SK-N-SH (cell line): ENCODE measurements around the gene WDHD1. TPM values are rescaled to one million over a fixed set of nuclear protein-coding genes. Genes with fewer than 3 reads are reported as not detected.

ENCODE experiments used
- CTCF ChIA-PET: fragments of 300-600, 350-600 bp; formaldehyde crosslinking; extraction: SDS; loops from one replicate; lab custom pipeline; 2021; lab: Yijun Ruan, JAX
- POLR2A ChIA-PET: fragments of 350-600 bp; sonication (Branson Sonifier 250); formaldehyde crosslinking; extraction: SDS; loops from one replicate; lab custom pipeline; 2020; ENCODE audit warnings: antibody characterized with exemption, inconsistent platforms; lab: Yijun Ruan, JAX
- DNase-seq: peaks from one replicate; pipeline ENCODE4 v3.0.0; 2012
- H2AFZ ChIP-seq: fragments of 200-600 bp; sonication (generic); 2 replicates; pipeline ENCODE4 v1.8.1; 2016; ENCODE audit warnings: antibody characterized with exemption, mild to moderate bottlenecking, low read depth
- H3F3A ChIP-seq: fragments of 200-600 bp; sonication (generic); replicated peaks from 2 replicates; pipeline ENCODE3; 2016; ENCODE audit warnings: antibody characterized with exemption, mild to moderate bottlenecking; ENCODE audit not compliant: insufficient read depth
- H3K27ac ChIP-seq, 2 experiments: fragments of 200-500 bp in 1 of 2; fragments of 200-600 bp in 1 of 2; sonication (Bioruptor generic) in 1 of 2; sonication (generic), shearing (Covaris generic) in 1 of 2; 2 replicates each; pipeline versions ENCODE4 v1.5.1 to v1.6.1; 2014 to 2016; ENCODE audit warnings: low read depth in 2 of 2, inconsistent platforms in 1 of 2, low read length in 1 of 2, mild to moderate bottlenecking in 1 of 2, mixed read lengths in 1 of 2
- H3K27me3 ChIP-seq: fragments of 200-600 bp; sonication (generic), shearing (Covaris generic); 2 replicates; pipeline ENCODE4 v1.6.1; 2016; ENCODE audit warnings: mixed run types; ENCODE audit not compliant: insufficient read depth
- H3K36me3 ChIP-seq, 2 experiments: fragments of 200-500 bp in 1 of 2; fragments of 200-600 bp in 1 of 2; sonication (Bioruptor generic) in 1 of 2; sonication (generic) in 1 of 2; replicated peaks in 1 of 2; 2 replicates each; pipeline versions ENCODE3 to v1.5.1; 2014 to 2016; ENCODE audit warnings: low read length in 1 of 2, mild to moderate bottlenecking in 1 of 2; ENCODE audit not compliant: insufficient read depth in 2 of 2, control insufficient read depth in 1 of 2
- H3K4me1 ChIP-seq, 2 experiments: fragments of 200-500 bp in 1 of 2; fragments of 200-600 bp in 1 of 2; sonication (Bioruptor generic) in 1 of 2; sonication (generic), shearing (Covaris generic) in 1 of 2; 2 replicates each; pipeline versions ENCODE4 v1.5.1 to v1.6.1; 2014 to 2016; ENCODE audit warnings: low read depth in 1 of 2, low read length in 1 of 2, mixed run types in 1 of 2; ENCODE audit not compliant: insufficient read depth in 2 of 2, control insufficient read depth in 1 of 2
- H3K4me2 ChIP-seq: fragments of 200-600 bp; sonication (generic), shearing (Covaris generic); 2 replicates; pipeline ENCODE4 v1.6.1; 2017; ENCODE audit warnings: mixed run types
- H3K4me3 ChIP-seq, 2 experiments: fragments of 200-500 bp in 1 of 2; fragments of 200-600 bp in 1 of 2; sonication (Bioruptor generic) in 1 of 2; sonication (generic), shearing (Covaris generic) in 1 of 2; 2 replicates each; pipeline versions ENCODE4 v1.5.1 to v1.8.1; 2014 to 2016; ENCODE audit warnings: low read depth in 2 of 2, inconsistent platforms in 1 of 2, low read length in 1 of 2, mild to moderate bottlenecking in 1 of 2, mixed read lengths in 1 of 2, moderate library complexity in 1 of 2
- H3K79me2 ChIP-seq: fragments of 200-600 bp; sonication (generic); 2 replicates; pipeline ENCODE4 v1.8.1; 2017; ENCODE audit warnings: mild to moderate bottlenecking; ENCODE audit not compliant: insufficient read depth
- H3K9ac ChIP-seq: fragments of 200-600 bp; sonication (generic); 2 replicates; pipeline ENCODE4 v1.6.1; 2017; ENCODE audit warnings: mixed run types
- H3K9me2 ChIP-seq: fragments of 200-600 bp; sonication (generic); 2 replicates; pipeline ENCODE4 v1.6.1; 2017; ENCODE audit warnings: mixed run types
- H3K9me3 ChIP-seq: fragments of 200-600 bp; sonication (generic); 2 replicates; pipeline ENCODE4 v1.6.1; 2017; ENCODE audit warnings: mixed run types, mild to moderate bottlenecking, moderate library complexity
- H4K20me1 ChIP-seq: fragments of 200-600 bp; sonication (generic); 2 replicates; pipeline ENCODE4 v1.6.1; 2017; ENCODE audit warnings: mild to moderate bottlenecking, mixed run types; ENCODE audit not compliant: insufficient read depth
- EP300 ChIP-seq, 2 experiments: IDR thresholded peaks; 2 replicates each; pipeline versions ENCODE4 v1.4.0 to v1.6.1; 2012; ENCODE audit warnings: borderline replicate concordance in 1 of 2, low read depth in 1 of 2, low read length in 1 of 2
- FOSL2 ChIP-seq: IDR thresholded peaks from 2 replicates; pipeline ENCODE4 v1.4.0; 2012; ENCODE audit warnings: low read depth, mild to moderate bottlenecking, moderate library complexity, borderline replicate concordance
- GABPA ChIP-seq: IDR thresholded peaks from 2 replicates; pipeline ENCODE4 v1.4.0; 2012; ENCODE audit warnings: low read depth, mild to moderate bottlenecking
- SMC3 ChIP-seq: IDR thresholded peaks from 2 replicates; pipeline ENCODE4 v1.6.1; 2012; ENCODE audit warnings: low read depth, low read length, improper control_type of control experiment
- TAF1 ChIP-seq: IDR thresholded peaks from 2 replicates; pipeline ENCODE4 v1.6.1; 2012; ENCODE audit warnings: low read depth, mild to moderate bottlenecking, low read length, moderate library complexity, borderline replicate concordance
- WGBS: methylation state at CpG from one replicate; pipeline ENCODE4 v1.1.6; 2017; ENCODE audit warnings: low lambda C conversion rate; 5-methylcytosine and 5-hydroxymethylcytosine counted together
- polyA plus RNA-seq, 3 experiments: library from polyadenylated mRNA; depleted of rRNA; stranded (reverse); fragments of >200 nt; gene quantifications; 2 replicates each; pipeline ENCODE4 v1.2.3, GENCODE V29; 2012
- TF ChIP-seq, protein P1 (sequence below): fragments of 200-600 bp; sonication (generic); IDR thresholded peaks from 2 replicates; pipeline ENCODE4 v1.6.1; 2017; ENCODE audit warnings: antibody characterized with exemption, mild to moderate bottlenecking, moderate library complexity
- TF ChIP-seq, protein P2 (sequence below): fragments of 150-350 bp; IDR thresholded peaks from 2 replicates; pipeline ENCODE4 v1.6.1; 2017; ENCODE audit warnings: antibody characterized with exemption, low read length, low read depth, borderline replicate concordance

The WDHD1 gene
- polyA plus RNA-seq, 1 of the 3 experiments (the other 2 are of a cell fraction), result 2.9 TPM

DNA sequence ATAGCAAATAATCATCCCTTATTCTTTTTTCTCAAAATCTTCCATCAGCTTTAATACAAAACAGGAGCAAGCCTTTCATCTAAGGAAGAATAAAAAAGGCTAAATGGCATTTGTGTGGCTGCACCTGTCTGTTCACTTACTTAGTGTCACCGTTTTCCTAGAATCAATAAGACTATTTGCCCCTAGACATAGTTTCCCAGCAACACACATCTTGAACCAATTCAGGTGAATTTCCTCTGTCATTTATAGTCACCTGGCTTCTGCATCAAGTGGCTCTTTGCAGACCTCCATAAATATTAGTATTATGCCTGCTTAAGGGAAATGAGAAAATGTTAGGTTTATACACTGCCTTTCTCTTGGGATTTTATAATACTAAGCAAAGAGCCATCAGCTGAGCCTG lies 106.8 kb downstream of the WDHD1 start:
- H3K9me3 ChIP-seq, result no peaks in the 10 kb centered on the region
- H3K9ac ChIP-seq, result no peak overlapping the region
- H3K4me2 ChIP-seq, result no peak overlapping the region
- POLR2A ChIA-PET, result interaction anchor here (0.9 kb wide), 1 partner anchor 102 kb away, joined by 4 read pairs; no protein-coding TSS in a partner anchor
- TF ChIP-seq, protein P1, sequence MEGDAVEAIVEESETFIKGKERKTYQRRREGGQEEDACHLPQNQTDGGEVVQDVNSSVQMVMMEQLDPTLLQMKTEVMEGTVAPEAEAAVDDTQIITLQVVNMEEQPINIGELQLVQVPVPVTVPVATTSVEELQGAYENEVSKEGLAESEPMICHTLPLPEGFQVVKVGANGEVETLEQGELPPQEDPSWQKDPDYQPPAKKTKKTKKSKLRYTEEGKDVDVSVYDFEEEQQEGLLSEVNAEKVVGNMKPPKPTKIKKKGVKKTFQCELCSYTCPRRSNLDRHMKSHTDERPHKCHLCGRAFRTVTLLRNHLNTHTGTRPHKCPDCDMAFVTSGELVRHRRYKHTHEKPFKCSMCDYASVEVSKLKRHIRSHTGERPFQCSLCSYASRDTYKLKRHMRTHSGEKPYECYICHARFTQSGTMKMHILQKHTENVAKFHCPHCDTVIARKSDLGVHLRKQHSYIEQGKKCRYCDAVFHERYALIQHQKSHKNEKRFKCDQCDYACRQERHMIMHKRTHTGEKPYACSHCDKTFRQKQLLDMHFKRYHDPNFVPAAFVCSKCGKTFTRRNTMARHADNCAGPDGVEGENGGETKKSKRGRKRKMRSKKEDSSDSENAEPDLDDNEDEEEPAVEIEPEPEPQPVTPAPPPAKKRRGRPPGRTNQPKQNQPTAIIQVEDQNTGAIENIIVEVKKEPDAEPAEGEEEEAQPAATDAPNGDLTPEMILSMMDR, result no peak
- TF ChIP-seq FOSL2 (no peak), EP300 (IDR thresholded peaks at IDR 0.05; ENCODE audit: borderline replicate concordance in 1 of 2, low read depth in 1 of 2, low read length in 1 of 2) (0 out of 4 replicates have a peak, but pooled peaks of 1 of the 2 experiments have one; percentile 19), GABPA (no peak)
- TF ChIP-seq, protein P2, sequence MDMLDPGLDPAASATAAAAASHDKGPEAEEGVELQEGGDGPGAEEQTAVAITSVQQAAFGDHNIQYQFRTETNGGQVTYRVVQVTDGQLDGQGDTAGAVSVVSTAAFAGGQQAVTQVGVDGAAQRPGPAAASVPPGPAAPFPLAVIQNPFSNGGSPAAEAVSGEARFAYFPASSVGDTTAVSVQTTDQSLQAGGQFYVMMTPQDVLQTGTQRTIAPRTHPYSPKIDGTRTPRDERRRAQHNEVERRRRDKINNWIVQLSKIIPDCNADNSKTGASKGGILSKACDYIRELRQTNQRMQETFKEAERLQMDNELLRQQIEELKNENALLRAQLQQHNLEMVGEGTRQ, result no peak
- TF ChIP-seq, all 33 proteins: peak for 1
- WGBS, result 52% methylated on average over 1 of the region's 1 CpG
- H3F3A ChIP-seq, result peaks cover 4% of the 10 kb centered on the region
- H2AFZ ChIP-seq, result no peak overlapping the region
- H3K79me2 ChIP-seq, result no peaks in the 10 kb centered on the region
- CTCF ChIA-PET, result interaction anchor here (0.6 to 7.3 kb wide), 4 partner anchors 17 to 114 kb away, joined by 3 to 54 read pairs (median 5); partner anchors contain the start of gene GCH1
- no peak for DNase-seq
- H4K20me1 ChIP-seq, result no peaks in the 10 kb centered on the region
- H3K4me3 ChIP-seq, result no peak overlapping the region
- no peaks in the 10 kb centered on the region for H3K36me3 ChIP-seq
- peaks cover 0 to 4% of the 10 kb centered on the region in 2 experiments; a peak in 1 of 4 replicates for H3K4me1 ChIP-seq
- peak overlapping the region in 1 of 2 experiments; percentile 75; a peak in 2 of 4 replicates for H3K27ac ChIP-seq
- no peaks in the 10 kb centered on the region for H3K9me2 ChIP-seq
- H3K27me3 ChIP-seq, result no peaks in the 10 kb centered on the region

DNA sequence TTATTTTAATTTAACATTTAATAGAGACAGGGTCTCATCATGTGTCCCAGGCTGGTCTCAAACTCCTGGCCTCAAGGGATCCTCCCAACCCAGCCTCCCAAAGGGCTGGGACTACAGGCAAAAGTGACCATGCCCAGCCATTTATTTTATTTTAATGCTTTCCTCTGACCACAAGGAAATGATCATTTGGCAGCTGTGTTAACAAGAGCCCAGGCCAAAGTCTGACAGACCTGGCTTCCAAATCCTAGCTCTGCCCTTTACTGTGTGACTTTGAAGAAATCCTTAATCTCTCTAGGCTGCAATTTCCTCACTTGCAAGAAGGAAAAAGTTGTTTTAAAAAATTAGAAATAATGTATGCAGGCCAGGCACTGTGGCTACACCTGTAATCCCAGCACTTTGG lies 107.6 kb downstream of the WDHD1 start:
- Histone ChIP-seq H3K36me3 (no peaks in the 10 kb centered on the region), H3K27ac (no peak overlapping the region), H3K4me3 (no peak overlapping the region), H3K9me3 (no peaks in the 10 kb centered on the region), H3K9ac (no peak overlapping the region), H3K27me3 (no peaks in the 10 kb centered on the region), H3K4me2 (no peak overlapping the region), H3K9me2 (no peaks in the 10 kb centered on the region), H3F3A (peaks cover 4% of the 10 kb centered on the region), H2AFZ (no peak overlapping the region), H3K79me2 (no peaks in the 10 kb centered on the region), H4K20me1 (no peaks in the 10 kb centered on the region), H3K4me1 (peaks cover 0 to 4% of the 10 kb centered on the region in 2 experiments; a peak in 1 of 4 replicates)
- CTCF ChIA-PET, result interaction anchor here (0.6 to 7.3 kb wide), 3 partner anchors 16 to 113 kb away, joined by 3 to 54 read pairs (median 7); partner anchors contain the start of gene GCH1
- no peak for DNase-seq
- POLR2A ChIA-PET, result interaction anchor here (0.9 kb wide), 1 partner anchor 101 kb away, joined by 4 read pairs; no protein-coding TSS in a partner anchor
- no peak for TF ChIP-seq SMC3
- no peak for TF ChIP-seq TAF1
- TF ChIP-seq, protein P1, result no peak
- TF ChIP-seq, protein P2, result no peak
